Measurements from ENCODE around the gene UBE2S.

DNA sequence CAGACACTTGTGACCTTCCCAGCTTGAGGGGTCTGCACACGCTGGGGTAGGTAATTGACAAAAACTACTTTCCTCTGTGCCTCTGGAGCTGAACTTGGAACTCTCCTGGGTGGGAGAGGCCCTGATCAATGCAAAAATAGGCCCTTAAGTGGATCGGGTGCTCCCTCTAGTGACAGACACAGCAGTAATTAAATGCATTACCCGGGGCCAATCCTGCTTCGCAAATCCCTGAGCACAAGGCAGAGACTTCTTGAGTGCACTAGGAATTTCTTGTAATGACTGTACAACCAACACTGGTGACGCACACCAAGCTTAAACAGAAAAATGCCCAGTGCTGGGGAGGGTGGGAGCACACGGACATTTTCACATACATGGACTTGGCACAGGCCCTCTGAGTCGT is 10.6 kb upstream of the UBE2S start:
- TF ChIP-seq, protein P1, sequence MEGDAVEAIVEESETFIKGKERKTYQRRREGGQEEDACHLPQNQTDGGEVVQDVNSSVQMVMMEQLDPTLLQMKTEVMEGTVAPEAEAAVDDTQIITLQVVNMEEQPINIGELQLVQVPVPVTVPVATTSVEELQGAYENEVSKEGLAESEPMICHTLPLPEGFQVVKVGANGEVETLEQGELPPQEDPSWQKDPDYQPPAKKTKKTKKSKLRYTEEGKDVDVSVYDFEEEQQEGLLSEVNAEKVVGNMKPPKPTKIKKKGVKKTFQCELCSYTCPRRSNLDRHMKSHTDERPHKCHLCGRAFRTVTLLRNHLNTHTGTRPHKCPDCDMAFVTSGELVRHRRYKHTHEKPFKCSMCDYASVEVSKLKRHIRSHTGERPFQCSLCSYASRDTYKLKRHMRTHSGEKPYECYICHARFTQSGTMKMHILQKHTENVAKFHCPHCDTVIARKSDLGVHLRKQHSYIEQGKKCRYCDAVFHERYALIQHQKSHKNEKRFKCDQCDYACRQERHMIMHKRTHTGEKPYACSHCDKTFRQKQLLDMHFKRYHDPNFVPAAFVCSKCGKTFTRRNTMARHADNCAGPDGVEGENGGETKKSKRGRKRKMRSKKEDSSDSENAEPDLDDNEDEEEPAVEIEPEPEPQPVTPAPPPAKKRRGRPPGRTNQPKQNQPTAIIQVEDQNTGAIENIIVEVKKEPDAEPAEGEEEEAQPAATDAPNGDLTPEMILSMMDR (IDR thresholded peaks at IDR 0.05) = peak; percentile 95
- no peak for TF ChIP-seq POLR2AphosphoS5 (IDR thresholded peaks at IDR 0.05; ENCODE audit: low read depth, low read length)
